Coronary artery (tissue), 2 donors: Measurements from ENCODE around the gene LIMS2.
A peak's percentile ranks its signal among the peaks of the same experiment; 100 is the strongest.

Experiments
- DNase-seq: peaks from one replicate; pipeline ENCODE4 v3.0.0-alpha.2; 2017; ENCODE audit warnings: low spot score
- H3K27ac ChIP-seq, 2 donors: fragments of 200-600 bp; sonication (generic); one replicate each; pipeline ENCODE4 v1.5.1; 2016 to 2019
- H3K4me3 ChIP-seq: fragments of 200-600 bp; sonication (generic); 2 replicates; pipeline ENCODE4 v1.5.1; 2016; ENCODE audit warnings: mild to moderate bottlenecking, moderate library complexity
- CTCF ChIP-seq: fragments of 200-600 bp; sonication (generic); IDR thresholded peaks from one replicate; pipeline ENCODE4 v1.5.1; 2019; ENCODE audit warnings: antibody characterized with exemption

The LIMS2 gene

GRCh38 chr2:127615511-127616166 lies 59.7 kb downstream of the LIMS2 start:
- DNase-seq: peak; percentile 28
- TF ChIP-seq CTCF: no peak

GRCh38 chr2:127614731-127615130 lies 60.6 kb downstream of the LIMS2 start:
- no peak overlapping the region for H3K4me3 ChIP-seq
- no peak for TF ChIP-seq CTCF
- no peak overlapping the region for H3K27ac ChIP-seq
- DNase-seq: no peak

More at GRCh38 chr2:127615511-127616166, 59.7 kb downstream of the LIMS2 start:
- no peak overlapping the region for H3K27ac ChIP-seq
- H3K4me3 ChIP-seq: no peak overlapping the region

- H3K4me3 ChIP-seq: no peak overlapping the region
- no peak for TF ChIP-seq CTCF
- DNase-seq: no peak
- H3K27ac ChIP-seq: no peak overlapping the region
Observed at GRCh38 chr2:127614246-127614645, 61.1 kb downstream of the LIMS2 start.

- H3K4me3 ChIP-seq: no peak overlapping the region
- DNase-seq: peak; percentile 46
- no peak for TF ChIP-seq CTCF
- no peak overlapping the region for H3K27ac ChIP-seq
Observed at GRCh38 chr2:127612111-127612822, 63.1 kb downstream of the LIMS2 start.

GRCh38 chr2:127611076-127611925 lies 64.0 kb downstream of the LIMS2 start:
- Histone ChIP-seq H3K27ac (no peak overlapping the region), H3K4me3 (no peak overlapping the region)
- DNase-seq: peak; percentile 41
- no peak for TF ChIP-seq CTCF

- DNase-seq: peak; percentile 41
- Histone ChIP-seq H3K27ac (no peak overlapping the region), H3K4me3 (no peak overlapping the region)
- TF ChIP-seq CTCF: no peak
Observed at GRCh38 chr2:127610561-127610960, 64.8 kb downstream of the LIMS2 start.
